ENCODE data around the gene CACNA1S. TPM values are rescaled to one million over a fixed set of nuclear protein-coding genes. Genes with fewer than 3 reads are reported as not detected.

The CACNA1S gene
- total RNA-seq: not detected in 2 replicates

- intact Hi-C loops (cut with micrococcal nuclease): loop anchor here (5.0 kb wide), 1 partner anchor 225 kb away; no protein-coding TSS in a partner anchor
These were observed at the start of gene CACNA1S for GRCh38 chr1:201112173-201112731. Gene CACNA1S (minus strand): TSS chr1:201112426. CDS start chr1:201112339, 87 bp downstream.

DNA sequence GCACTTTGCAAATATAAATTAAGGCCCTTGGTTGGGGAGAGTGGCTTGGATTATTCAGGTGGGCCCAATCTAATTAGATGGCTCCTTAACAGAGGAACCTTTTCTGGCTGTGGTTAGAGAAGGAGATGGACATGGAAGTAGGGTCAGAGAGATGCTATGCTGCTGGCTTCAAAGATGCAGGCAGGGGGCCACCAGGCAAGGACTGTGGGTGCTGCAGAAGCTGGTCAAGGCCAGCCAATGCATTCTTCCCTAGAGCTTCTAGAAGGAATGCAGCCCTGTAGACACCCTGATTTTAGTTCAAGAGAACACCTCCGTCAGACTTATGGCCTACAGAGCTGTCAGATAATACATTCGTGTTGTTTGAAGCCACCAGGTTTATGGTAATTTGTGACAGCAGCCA lies 45.7 kb upstream of the CACNA1S start:
- intact Hi-C loops (cut with micrococcal nuclease): no loop called here

DNA sequence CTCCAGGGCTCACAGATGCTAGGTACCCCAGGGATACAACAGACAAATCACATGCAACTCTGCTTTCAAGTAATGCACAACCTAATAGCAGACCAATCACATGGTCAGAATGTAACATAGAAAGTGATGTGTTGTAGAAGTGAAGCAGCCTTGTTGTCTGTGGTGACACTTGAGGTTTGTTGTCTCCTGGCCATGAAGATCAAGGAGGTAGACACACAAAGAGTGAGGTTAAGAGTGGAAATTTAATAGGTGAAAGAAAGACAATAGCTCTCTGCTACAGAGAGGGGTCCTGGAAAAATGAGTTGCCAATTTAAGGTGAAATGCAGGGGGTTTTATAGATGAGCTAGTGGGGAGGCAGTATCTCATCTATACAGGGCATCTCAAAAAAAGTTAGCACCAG lies 44.6 kb upstream of the CACNA1S start:
- intact Hi-C loops (cut with micrococcal nuclease): no loop called here

DNA sequence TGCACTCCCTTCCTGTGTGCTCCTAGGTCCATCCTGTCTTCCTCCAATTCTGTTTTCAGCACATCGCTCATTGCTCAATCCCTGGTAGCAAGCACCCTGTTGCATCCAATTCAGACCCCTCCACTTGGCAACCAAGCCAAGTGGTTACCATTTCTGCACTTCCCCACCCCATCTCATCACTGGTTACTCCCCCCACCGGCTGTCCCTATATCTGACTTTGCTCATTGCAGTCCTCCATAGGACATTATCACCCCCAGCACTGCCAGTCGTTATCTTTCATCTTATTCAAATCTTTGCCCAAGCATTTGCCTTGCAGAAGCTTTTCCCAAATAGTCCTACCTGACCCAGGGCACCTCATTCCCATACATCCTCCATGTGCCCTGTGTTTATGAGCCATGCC lies 44.1 kb upstream of the CACNA1S start:
- intact Hi-C loops (cut with micrococcal nuclease): no loop called here

DNA sequence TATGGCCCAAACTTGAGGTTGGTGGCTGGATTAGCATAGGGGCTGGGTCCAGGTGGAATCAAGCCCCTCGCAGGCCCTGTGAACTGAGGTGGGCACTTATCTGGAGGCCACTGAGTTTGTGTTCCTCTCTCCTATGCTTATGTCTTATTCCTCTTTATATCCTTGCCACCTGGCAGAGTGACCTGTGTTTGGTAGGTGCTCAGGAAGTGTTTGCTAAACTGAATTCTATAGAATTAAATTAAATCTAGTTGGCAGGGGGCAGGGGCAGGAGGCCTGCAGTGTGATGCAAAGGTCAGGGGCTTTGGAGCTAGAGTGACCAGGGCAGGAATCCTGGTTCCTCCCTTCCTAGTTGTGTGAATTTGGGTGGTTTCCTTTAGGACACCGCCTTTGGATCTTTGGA lies 43.1 kb upstream of the CACNA1S start:
- intact Hi-C loops (cut with micrococcal nuclease): loop anchor here (2.0 kb wide), 1 partner anchor 325 kb away; no protein-coding TSS in a partner anchor

DNA sequence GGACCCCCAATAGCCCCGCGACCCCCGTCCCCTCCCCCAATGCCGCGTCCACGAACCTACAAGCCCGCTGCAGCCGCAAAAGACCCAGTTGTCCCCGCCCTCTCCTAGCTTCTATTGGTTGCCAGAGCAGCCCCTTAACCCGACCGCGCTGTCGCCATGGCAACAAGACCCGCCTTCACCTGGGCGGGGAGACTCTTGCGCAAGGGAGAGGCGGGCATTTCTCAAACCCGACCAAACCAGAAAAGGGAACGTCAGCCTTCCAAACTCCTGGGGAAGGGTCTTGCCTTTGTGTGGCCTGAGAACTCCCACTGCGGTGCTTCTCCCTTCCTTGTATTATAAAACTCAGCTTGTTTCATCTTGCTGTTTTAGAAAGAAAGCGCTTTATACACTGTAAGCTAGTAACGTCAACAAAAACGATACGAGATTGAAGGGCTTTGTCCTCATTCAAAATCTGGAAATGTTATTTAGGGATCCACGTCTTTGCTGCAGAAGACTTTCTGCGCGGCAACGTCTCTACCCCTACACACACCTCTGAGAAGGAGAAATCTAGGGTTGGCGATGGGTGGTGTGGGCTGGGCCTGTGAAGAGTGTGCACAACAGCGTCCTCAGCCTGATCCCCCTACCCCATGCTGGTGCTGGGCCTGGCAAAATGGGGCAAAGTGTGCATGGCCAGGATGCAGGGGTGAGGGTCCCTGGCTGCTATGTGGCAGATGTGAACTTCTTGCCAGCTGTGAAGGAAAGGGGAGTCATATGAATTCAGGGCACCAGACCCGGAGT lies 42.4 kb upstream of the CACNA1S start, which contains the start of gene TMEM9:
TSS of gene TMEM9 (minus strand) at position 86 of the 777 bp plus-strand sequence. CDS start 551 bp downstream, outside the sequence.
- intact Hi-C loops (cut with micrococcal nuclease): loop anchor here (1.0 to 5.0 kb wide), 8 partner anchors 16 to 675 kb away; partner anchors contain the start of genes DDX59, IPO9, KIF14 and KIF21B

DNA sequence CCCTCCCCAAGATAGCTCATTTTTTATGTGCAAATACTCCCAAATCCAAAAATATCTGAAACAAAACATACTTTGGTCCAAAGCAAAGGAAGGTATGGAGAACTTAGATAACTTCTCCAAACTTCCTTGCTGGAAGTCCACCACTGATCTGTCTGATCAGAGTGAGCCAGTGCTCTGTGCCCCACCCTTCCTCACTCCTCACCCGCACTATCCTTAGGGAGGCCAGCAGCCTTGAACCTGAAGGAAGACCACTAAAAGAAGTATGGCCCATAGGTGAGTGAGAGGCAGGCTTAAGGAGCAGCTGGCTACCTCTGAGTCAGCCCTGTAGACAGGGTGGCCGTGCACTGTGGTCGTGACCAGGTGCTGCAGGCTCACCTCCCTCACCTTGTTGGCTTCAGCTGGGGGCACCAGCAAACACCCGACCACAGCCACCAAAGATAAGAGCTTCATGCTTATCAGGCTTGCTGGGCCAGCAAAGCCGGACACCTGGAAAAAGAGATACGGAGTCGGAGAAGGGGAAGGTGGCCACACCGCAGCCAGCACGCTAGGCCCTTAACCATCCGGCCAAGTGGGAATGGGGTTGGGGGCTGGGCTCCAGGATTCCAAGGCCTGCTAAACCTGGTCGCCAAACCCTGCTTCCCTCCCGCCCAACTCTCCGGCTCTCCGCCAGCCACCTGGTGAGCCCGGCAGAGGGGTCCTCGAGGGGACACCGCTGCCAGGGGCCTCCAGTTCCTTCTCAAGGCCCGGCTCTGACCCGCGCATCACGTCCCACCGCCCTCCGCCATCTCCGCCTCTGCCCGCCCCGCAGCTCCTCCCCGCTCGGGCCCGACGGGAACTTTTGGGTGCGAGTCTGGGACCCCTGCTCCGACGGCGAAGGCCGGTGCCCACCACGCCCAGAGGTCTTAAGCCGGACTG lies 41.5 kb upstream of the CACNA1S start:
- intact Hi-C loops (cut with micrococcal nuclease): loop anchor here (1.0 to 5.0 kb wide), 8 partner anchors 17 to 676 kb away; partner anchors contain the start of genes DDX59, IPO9, KIF14 and KIF21B

- intact Hi-C loops (cut with micrococcal nuclease): loop anchor here (1.0 kb wide), 2 partner anchors 36 to 74 kb away; no protein-coding TSS in a partner anchor
These were observed 37.2 kb upstream of the CACNA1S start for GRCh38 chr1:201149400-201149799.

DNA sequence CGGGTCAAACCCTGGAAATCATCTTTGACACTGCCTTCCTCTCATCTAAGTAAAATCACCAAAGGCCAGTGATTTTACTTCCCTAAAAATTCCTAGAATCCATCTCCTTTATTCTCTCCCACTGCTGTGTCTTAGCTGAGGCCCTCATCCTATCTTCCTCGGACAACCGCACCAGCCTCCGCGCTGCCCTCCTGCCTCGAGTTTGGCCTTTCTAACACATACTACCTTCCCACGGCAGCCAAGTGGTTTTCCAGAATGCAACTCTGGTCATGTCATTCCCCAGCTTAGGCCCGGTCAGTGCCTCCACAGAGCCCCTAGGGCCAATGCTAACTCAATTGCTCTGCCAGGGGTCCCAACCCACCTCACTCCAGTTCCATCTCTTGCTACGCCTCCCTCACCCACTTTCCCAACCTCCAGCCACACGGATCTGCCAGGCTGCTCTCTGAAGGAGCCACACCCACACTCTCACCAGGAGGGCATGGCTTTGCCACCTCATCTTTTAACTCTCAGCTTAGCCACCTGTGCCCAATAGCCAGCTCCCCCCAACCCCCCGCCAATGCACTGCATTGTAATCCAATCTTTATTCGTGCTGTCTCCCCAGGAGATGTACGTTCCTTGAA lies 35.3 kb upstream of the CACNA1S start:
- intact Hi-C loops (cut with micrococcal nuclease): no loop called here

DNA sequence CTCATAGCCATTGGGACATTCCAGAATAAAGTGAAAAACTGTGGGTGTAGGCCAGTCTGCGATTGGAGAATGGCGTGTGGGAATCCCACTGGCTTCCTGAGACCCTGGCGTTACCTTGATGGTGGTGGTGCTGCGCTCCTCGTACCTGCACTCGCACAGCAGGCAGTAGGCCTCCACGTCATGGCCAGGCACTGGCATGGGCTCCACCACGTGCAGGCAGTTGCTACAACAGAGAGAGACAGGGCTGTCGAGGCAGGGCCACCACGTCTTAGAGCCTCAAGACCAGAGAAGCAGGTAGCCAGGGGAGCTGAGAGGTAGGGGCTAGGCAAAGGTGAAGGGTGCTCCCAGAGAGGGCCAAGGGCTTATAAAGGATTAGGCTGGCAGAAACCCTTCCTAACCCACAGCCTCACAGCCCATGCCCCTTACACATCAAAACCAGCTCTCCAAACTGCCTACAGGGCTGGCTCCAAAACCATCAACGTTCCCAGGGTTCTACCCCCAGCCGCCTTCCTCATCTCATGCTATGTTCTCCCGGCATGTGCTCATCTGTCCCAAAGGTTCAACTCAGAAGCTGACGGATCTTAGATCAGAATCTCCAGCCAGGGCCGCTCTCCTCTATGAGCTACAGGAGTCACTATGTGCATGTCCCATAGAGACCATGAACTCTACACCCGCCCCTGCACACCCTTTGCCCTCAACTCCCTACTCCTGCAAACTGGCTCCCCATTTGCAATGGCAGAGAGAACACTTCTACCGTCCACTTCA lies 34.6 kb upstream of the CACNA1S start:
- intact Hi-C loops (cut with micrococcal nuclease): no loop called here

DNA sequence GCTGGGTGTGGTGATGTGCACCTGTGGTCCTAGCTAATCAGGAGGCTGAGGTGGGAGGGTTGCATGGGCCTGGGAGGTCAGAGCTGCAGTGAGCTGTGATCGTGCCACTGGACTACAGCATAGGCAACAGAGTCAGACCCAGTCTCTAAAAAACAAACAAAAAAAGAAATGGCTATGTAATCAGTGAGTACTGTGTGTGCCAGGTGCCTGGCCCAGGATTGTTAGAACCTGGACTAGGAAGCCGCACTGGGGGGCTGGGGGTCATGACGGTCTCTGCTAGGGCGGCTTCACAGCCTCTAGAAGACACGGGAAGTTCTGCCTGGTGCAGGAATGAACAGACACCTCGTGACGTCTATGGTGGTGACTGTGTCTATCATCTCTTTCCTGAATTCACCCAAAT lies 33.6 kb upstream of the CACNA1S start:
- intact Hi-C loops (cut with micrococcal nuclease): no loop called here

- intact Hi-C loops (cut with micrococcal nuclease): no loop called here
These were observed 32.9 kb upstream of the CACNA1S start for GRCh38 chr1:201145132-201145531.

DNA sequence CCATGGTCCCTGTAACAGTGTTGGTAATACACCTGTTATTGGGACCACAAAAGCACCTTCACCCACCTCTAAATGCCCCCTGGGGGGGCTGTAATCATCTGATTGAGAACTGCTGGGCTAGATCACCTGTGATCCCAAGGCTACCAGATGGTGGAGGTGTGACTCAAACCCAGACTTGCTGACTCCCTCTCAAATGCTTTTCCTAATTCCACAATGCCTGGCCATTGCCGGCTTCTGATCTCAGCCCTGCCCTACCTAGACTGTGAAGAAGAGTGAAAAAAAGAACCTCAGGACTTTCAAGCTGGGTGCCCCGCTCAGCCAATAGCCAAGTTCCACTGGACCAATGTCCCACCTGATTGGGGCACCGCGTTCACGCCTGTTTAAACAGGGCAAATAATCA lies 32.5 kb upstream of the CACNA1S start:
- intact Hi-C loops (cut with micrococcal nuclease): no loop called here

GRCh38 chr1:201143726-201144635 lies 31.8 kb upstream of the CACNA1S start:
- intact Hi-C loops (cut with micrococcal nuclease): no loop called here

DNA sequence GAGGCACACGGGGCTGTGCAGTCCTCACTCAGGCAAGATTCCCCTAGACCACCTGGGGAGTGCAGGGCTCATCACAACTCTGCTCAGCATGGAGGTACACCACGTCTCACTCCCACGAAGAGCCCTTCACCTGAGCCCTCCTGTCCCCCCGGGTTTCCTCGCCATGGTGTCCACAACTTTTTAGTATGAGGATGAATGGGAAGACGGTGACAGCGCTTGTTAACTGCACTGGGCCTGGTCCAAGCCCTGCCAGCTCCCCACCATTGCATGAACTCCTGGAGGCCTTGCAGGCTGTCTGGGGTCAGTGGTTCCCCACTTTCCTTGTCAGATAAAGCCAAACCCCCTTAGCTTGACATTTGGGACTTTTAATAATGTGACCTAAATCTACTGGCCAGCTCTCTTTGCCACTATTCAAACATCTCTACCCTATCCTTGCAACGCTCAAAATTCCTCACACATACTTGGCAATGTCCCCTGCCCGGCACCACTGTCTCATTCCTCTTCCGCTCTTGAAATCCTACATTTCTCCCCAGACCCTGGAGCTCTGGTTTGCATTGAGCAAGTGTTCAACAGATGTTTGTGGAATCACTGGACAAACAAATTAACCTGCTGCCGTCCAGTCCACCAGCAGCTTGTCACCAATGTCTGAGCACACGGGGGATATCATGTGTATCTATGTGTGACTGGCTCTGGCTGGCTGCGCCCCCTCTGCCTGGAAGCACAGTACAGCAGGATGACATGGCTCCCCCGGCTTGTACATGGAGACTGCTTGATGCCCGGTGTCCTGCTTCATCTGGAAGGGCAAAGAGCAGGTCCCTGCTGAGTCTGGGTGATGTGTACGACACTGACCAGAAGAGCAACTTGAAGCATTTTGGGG lies 30.9 kb upstream of the CACNA1S start:
- intact Hi-C loops (cut with micrococcal nuclease): no loop called here

GRCh38 chr1:201142011-201142848 lies 30.0 kb upstream of the CACNA1S start:
- intact Hi-C loops (cut with micrococcal nuclease): no loop called here

- intact Hi-C loops (cut with micrococcal nuclease): no loop called here
These were observed 29.2 kb upstream of the CACNA1S start for GRCh38 chr1:201141418-201141817.
